ENCODE results near the gene RPP25L. TPM values are rescaled to one million over a fixed set of nuclear protein-coding genes. Genes with fewer than 3 reads are reported as not detected.

The RPP25L gene
- total and polyA plus RNA-seq, 2 experiments from 2014 or later = 16.4 to 25.1 TPM

DNA sequence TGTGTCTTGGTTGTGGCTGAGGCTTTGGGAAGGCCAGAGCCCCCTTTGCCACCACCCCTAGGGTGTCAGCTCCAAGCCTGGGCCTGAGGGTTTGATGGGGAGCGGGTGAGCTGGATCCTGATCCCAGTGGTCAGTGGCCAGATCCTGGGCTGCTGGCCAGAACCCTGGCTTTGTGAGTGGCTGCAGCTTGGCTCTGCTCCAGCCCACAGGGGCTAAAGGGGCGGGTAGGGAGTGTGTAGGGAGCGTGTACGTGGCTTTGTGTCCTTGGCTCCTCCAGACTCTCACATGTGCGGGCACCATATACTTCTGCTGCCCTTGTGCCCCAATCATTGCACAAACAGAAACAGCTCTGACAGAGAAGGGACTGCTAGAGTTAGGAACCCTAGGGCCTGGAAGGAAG lies 38.9 kb upstream of the RPP25L start:
- H3K79me2 ChIP-seq (replicated peaks; ENCODE audit: insufficient read depth) = peaks cover 6% of the 10 kb centered on the region
- H3K27ac Mint-ChIP-seq = no peak overlapping the region
- H3K4me1 ChIP-seq (ENCODE audit: insufficient read depth) = peaks cover 30% of the 10 kb centered on the region
- H3F3A ChIP-seq (replicated peaks; ENCODE audit: low read depth) = peaks cover 12% of the 10 kb centered on the region; the same call in 1 of the 2 replicates
- no peaks in the 10 kb centered on the region for H3K9me2 ChIP-seq (ENCODE audit: insufficient read depth)
- peaks cover 3% of the 10 kb centered on the region; the same call in 1 of the 2 replicates for H3K36me3 ChIP-seq (ENCODE audit: insufficient read depth)
- H4K20me1 ChIP-seq (replicated peaks; ENCODE audit: insufficient read depth) = no peaks in the 10 kb centered on the region; the same call in none of the 2 replicates
- peaks cover 19% of the 10 kb centered on the region for H3K27me3 Mint-ChIP-seq (ENCODE audit: insufficient read depth, low read depth, poor library complexity)
- no peak for DNase-seq (ENCODE audit: low spot score)
- H3K4me2 ChIP-seq = no peak overlapping the region
- no peaks in the 10 kb centered on the region; the same call in 2 of the 3 replicates for H3K9me3 Mint-ChIP-seq
- H3K27ac ChIP-seq (ENCODE audit: low read depth) = no peak overlapping the region
- H3K27me3 ChIP-seq (ENCODE audit: insufficient read depth) = no peaks in the 10 kb centered on the region
- peak overlapping the region; percentile 80 for H3K4me3 Mint-ChIP-seq
- H3K4me3 ChIP-seq = no peak overlapping the region
- H3K4me1 Mint-ChIP-seq = peaks cover 51% of the 10 kb centered on the region
- TF ChIP-seq EZH2phosphoT487 (IDR thresholded peaks at IDR 0.05; ENCODE audit: unreplicated experiment) (no peak), EZH2 (IDR thresholded peaks at IDR 0.05; ENCODE audit: low read depth, unreplicated experiment) (no peak), STAT1 (IDR thresholded peaks at IDR 0.05; ENCODE audit: unreplicated experiment) (no peak), POLR2AphosphoS5 (IDR thresholded peaks at IDR 0.05; ENCODE audit: low read depth) (no peak), ZNF114 (CRISPR knock-in tag; IDR thresholded peaks at IDR 0.05) (no peak), CREB1 (CRISPR knock-in tag; IDR thresholded peaks at IDR 0.05; ENCODE audit: low read depth) (no peak), NANOG (IDR thresholded peaks at IDR 0.05; ENCODE audit: borderline replicate concordance) (no peak), JUNB (IDR thresholded peaks at IDR 0.05; ENCODE audit: unreplicated experiment) (no peak), ZNF331 (CRISPR knock-in tag; IDR thresholded peaks at IDR 0.05; ENCODE audit: low read depth) (no peak)
- TF ChIP-seq, protein P1, sequence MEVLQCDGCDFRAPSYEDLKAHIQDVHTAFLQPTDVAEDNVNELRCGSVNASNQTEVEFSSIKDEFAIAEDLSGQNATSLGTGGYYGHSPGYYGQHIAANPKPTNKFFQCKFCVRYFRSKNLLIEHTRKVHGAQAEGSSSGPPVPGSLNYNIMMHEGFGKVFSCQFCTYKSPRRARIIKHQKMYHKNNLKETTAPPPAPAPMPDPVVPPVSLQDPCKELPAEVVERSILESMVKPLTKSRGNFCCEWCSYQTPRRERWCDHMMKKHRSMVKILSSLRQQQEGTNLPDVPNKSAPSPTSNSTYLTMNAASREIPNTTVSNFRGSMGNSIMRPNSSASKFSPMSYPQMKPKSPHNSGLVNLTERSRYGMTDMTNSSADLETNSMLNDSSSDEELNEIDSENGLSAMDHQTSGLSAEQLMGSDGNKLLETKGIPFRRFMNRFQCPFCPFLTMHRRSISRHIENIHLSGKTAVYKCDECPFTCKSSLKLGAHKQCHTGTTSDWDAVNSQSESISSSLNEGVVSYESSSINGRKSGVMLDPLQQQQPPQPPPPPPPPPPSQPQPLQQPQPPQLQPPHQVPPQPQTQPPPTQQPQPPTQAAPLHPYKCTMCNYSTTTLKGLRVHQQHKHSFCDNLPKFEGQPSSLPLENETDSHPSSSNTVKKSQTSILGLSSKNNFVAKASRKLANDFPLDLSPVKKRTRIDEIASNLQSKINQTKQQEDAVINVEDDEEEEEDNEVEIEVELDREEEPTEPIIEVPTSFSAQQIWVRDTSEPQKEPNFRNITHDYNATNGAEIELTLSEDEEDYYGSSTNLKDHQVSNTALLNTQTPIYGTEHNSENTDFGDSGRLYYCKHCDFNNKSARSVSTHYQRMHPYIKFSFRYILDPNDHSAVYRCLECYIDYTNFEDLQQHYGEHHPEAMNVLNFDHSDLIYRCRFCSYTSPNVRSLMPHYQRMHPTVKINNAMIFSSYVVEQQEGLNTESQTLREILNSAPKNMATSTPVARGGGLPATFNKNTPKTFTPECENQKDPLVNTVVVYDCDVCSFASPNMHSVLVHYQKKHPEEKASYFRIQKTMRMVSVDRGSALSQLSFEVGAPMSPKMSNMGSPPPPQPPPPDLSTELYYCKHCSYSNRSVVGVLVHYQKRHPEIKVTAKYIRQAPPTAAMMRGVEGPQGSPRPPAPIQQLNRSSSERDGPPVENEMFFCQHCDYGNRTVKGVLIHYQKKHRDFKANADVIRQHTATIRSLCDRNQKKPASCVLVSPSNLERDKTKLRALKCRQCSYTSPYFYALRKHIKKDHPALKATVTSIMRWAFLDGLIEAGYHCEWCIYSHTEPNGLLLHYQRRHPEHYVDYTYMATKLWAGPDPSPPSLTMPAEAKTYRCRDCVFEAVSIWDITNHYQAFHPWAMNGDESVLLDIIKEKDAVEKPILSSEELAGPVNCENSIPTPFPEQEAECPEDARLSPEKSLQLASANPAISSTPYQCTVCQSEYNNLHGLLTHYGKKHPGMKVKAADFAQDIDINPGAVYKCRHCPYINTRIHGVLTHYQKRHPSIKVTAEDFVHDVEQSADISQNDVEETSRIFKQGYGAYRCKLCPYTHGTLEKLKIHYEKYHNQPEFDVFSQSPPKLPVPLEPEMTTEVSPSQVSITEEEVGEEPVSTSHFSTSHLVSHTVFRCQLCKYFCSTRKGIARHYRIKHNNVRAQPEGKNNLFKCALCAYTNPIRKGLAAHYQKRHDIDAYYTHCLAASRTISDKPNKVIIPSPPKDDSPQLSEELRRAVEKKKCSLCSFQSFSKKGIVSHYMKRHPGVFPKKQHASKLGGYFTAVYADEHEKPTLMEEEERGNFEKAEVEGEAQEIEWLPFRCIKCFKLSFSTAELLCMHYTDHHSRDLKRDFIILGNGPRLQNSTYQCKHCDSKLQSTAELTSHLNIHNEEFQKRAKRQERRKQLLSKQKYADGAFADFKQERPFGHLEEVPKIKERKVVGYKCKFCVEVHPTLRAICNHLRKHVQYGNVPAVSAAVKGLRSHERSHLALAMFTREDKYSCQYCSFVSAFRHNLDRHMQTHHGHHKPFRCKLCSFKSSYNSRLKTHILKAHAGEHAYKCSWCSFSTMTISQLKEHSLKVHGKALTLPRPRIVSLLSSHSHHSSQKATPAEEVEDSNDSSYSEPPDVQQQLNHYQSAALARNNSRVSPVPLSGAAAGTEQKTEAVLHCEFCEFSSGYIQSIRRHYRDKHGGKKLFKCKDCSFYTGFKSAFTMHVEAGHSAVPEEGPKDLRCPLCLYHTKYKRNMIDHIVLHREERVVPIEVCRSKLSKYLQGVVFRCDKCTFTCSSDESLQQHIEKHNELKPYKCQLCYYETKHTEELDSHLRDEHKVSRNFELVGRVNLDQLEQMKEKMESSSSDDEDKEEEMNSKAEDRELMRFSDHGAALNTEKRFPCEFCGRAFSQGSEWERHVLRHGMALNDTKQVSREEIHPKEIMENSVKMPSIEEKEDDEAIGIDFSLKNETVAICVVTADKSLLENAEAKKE (CRISPR knock-in tag; IDR thresholded peaks at IDR 0.05) = no peak
- TF ChIP-seq, protein P2, sequence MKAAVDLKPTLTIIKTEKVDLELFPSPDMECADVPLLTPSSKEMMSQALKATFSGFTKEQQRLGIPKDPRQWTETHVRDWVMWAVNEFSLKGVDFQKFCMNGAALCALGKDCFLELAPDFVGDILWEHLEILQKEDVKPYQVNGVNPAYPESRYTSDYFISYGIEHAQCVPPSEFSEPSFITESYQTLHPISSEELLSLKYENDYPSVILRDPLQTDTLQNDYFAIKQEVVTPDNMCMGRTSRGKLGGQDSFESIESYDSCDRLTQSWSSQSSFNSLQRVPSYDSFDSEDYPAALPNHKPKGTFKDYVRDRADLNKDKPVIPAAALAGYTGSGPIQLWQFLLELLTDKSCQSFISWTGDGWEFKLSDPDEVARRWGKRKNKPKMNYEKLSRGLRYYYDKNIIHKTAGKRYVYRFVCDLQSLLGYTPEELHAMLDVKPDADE (IDR thresholded peaks at IDR 0.05) = no peak
- TF ChIP-seq, protein P3, sequence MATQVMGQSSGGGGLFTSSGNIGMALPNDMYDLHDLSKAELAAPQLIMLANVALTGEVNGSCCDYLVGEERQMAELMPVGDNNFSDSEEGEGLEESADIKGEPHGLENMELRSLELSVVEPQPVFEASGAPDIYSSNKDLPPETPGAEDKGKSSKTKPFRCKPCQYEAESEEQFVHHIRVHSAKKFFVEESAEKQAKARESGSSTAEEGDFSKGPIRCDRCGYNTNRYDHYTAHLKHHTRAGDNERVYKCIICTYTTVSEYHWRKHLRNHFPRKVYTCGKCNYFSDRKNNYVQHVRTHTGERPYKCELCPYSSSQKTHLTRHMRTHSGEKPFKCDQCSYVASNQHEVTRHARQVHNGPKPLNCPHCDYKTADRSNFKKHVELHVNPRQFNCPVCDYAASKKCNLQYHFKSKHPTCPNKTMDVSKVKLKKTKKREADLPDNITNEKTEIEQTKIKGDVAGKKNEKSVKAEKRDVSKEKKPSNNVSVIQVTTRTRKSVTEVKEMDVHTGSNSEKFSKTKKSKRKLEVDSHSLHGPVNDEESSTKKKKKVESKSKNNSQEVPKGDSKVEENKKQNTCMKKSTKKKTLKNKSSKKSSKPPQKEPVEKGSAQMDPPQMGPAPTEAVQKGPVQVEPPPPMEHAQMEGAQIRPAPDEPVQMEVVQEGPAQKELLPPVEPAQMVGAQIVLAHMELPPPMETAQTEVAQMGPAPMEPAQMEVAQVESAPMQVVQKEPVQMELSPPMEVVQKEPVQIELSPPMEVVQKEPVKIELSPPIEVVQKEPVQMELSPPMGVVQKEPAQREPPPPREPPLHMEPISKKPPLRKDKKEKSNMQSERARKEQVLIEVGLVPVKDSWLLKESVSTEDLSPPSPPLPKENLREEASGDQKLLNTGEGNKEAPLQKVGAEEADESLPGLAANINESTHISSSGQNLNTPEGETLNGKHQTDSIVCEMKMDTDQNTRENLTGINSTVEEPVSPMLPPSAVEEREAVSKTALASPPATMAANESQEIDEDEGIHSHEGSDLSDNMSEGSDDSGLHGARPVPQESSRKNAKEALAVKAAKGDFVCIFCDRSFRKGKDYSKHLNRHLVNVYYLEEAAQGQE (IDR thresholded peaks at IDR 0.05; ENCODE audit: unreplicated experiment) = no peak
- TF ChIP-seq, protein P4, sequence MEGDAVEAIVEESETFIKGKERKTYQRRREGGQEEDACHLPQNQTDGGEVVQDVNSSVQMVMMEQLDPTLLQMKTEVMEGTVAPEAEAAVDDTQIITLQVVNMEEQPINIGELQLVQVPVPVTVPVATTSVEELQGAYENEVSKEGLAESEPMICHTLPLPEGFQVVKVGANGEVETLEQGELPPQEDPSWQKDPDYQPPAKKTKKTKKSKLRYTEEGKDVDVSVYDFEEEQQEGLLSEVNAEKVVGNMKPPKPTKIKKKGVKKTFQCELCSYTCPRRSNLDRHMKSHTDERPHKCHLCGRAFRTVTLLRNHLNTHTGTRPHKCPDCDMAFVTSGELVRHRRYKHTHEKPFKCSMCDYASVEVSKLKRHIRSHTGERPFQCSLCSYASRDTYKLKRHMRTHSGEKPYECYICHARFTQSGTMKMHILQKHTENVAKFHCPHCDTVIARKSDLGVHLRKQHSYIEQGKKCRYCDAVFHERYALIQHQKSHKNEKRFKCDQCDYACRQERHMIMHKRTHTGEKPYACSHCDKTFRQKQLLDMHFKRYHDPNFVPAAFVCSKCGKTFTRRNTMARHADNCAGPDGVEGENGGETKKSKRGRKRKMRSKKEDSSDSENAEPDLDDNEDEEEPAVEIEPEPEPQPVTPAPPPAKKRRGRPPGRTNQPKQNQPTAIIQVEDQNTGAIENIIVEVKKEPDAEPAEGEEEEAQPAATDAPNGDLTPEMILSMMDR (conservative IDR thresholded peaks at IDR 0.05; ENCODE audit: low read depth in 2 of 2) = no peak
- peaks cover 26% of the 10 kb centered on the region for H3K36me3 Mint-ChIP-seq (ENCODE audit: low read depth)
- ATAC-seq = no peak
- no peak overlapping the region for H2AFZ ChIP-seq
